Left lobe of liver (tissue), 2 donors: ENCODE measurements around the gene SEMA3B. TPM values are rescaled to one million over a fixed set of nuclear protein-coding genes. Genes with fewer than 3 reads are reported as not detected.
A peak's percentile ranks its signal among the peaks of the same experiment; 100 is the strongest.

ENCODE experiments used
- ATAC-seq: fragments of 200-7000 bp; cut with Tn5 transposase; one replicate; pipeline ENCODE4 v1.9.1; 2020; ENCODE audit warnings: mild to moderate bottlenecking, moderate library complexity
- DNase-seq: peaks from one replicate; pipeline ENCODE4 v3.0.0-alpha.2; 2020; ENCODE audit warnings: low spot score
- total RNA-seq: library from RNA; stranded (reverse); gene quantifications from one replicate; pipeline ENCODE4 v1.2.1, GENCODE V29; 2021
- donor health status: DM: no; HTN: no; CAD: no; lungs with moderate emphysema.
- donor health status: DM: no; HTN: yes; CAD: no.

Gene SEMA3B
- total RNA-seq, 1 donor from 2014 or later = 5.7 TPM

DNA sequence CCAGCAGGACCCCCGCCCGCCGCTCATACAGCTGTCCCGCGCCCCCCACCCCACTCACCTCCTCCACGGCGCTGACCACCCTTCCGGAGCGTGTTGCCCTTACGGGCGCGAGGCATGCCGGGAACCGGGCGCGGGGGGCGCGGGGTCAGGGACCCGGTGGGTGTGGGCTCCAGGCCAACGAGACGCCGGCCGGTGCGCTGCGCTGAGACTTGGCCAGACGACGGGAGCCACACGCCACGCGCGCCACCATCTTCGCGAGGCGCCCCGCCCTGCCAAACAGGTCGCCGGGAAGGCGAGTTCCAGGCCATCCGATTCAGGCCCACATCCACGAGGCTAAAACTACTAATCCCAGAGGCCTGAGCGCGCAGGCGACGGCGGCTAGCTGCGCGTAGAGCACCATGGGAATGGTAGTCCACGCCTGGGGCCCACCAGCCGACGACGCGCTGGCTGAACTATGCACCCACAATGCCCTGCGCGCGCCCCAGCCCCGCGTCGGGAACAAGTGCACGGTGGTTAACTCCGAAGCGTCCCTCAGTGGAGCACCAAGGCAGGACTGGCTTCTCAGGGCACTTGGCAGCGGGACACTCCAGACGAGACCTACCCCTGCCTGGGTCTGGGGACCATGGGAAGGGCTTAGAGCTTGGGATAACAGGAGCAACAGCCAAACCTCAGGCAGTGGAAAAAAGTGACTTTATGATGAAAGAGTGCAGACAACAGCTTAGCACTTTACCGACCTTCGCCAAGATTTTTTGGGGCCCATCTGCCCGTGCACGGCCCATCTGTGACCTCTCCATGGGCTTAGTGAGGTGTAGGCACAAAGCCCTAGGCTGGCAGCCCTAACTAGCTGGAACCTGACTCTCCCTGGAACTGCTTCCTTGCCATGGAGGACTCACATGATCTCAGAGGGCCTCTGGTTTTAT is 23.5 kb downstream of the SEMA3B start, which contains the start of gene IFRD2:
Gene IFRD2 (minus strand): TSS at position 271 of the 920 bp plus-strand sequence. CDS start 155 bp downstream, at position 116.
- peak; percentile 98 for DNase-seq
- peak; percentile 87 for ATAC-seq

DNA sequence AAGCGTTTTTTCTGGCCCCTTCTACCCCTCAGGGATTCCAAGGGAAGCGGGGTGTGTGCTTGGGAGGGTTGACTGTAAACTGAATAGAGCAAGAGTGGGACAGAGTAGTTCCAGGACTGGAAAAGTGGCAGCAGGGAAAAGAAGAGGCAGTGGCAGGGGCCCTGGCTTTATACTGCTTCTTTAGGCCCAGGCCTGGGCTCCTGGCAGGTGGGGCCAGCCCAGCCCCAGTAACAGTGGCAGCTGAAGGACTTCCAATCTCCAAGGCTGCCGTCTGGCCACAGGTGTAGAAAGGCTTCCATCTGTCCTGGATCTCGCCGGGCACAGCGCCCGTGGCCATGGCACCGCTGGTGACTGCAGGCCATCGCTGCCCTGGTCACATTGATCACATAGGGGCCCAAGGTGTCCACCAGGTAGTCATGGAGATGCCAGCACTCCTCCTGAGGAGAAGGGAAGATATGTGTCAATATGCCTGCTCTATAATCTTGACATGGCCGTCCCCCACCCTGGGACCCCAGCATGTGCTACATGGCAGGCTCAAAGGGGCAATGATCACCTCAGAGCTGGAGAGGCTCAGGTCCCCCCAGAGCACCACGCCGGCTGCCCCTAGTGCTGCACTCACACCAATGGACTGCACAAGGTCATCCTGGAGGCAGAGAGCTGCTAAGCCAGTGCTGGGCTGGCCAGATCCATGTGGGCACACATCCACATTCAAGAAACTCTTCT is 24.3 kb downstream of the SEMA3B start:
- no peak for DNase-seq
- ATAC-seq = no peak

GRCh38 chr3:50294089-50294488 is 25.1 kb downstream of the SEMA3B start:
- no peak for DNase-seq

DNA sequence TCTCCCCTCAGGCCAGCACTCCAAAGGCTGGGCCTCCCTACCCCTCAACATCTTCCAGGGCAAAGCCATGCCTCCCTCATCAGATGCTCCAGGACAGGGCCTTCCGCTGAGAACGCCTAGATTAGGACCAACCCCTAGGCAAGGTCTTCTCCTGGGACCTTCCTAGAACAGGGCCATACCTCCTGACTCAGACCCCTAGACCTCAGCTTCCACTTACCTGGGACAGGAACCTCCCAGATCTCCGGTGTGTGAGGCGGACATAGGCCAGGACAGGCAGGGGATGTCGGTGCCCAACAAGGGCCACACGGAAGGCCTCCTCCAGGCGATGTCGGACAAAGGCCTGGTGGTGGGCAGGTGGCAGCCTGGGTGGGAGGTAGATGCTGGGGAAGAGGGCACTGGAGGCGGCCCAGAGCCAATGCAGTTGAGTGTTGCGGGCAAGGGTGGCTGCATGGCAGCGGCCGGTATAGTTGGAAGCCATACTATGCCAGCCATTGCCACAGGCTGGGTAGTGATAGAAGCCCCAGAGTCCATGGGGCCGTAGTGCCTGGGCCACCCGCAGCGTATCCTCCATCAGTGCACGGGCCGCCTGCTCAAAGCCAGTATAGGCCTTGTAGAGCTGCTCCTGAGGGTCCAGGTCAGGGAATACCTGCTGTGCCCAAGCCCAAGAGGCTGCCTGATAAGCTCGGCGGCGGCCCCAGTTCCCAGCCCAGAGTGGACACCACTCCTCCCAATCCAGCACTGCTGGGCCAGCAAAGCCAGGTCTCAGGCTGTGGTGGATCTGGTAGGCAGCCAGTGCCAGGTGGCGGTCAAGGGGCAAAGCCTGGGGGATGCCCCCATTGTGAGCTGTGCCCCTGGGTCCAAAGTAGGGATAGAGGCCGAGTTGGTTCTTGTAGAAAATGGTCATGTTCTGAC is 25.8 kb downstream of the SEMA3B start:
- ATAC-seq = no peak

More at GRCh38 chr3:50294089-50294488, 25.1 kb downstream of the SEMA3B start:
- ATAC-seq = no peak

DNA sequence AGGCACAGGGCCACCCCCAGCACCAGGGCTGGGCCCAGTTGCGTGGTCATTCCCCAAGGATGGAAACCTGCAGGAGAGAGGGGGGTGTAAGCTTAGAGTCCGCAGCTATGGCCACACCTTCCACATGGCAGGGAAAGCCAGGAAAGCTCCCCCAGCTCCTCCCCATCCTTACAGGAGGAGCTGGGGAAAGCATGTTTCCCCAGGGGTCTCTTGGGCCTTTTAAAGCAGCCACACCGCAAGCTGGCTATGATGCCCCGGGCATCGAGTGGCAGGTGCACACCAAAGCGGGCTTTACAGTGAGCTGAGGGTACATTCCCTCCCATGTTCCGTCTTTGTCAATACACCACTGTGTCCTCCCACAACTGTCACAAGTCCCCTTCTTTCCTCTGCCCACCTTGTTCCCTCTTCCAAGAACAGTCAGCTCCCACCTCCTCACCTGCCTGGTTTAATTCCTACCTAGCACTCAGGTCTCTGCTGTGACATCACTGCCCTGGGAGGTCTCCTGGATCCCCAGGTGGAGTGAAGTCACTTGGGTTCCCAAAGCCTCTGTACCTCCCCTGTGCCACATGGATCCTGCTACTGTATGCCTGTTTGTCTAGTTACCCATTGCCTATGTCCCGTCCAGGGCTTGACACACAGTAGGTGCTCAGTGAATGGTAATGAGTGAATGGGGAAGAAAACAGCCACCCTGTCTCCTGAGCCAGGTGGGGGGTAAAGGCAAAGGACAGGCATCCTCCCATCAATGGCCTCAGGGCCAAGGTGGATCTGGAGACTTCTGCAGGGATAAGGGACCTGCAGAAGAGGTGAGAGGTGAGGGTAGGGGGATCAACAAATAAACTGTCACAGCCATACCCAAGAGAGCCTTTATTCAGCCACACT is 26.8 kb downstream of the SEMA3B start:
- ATAC-seq = no peak
- DNase-seq = no peak

More for the DNA sequence above, 25.8 kb downstream of the SEMA3B start:
- no peak for DNase-seq

- DNase-seq = peak; percentile 49
Observed at GRCh38 chr3:50296721-50297383, 27.9 kb downstream of the SEMA3B start.

GRCh38 chr3:50297384-50297775 is 28.4 kb downstream of the SEMA3B start:
- DNase-seq (peak; percentile 61), ATAC-seq (no peak)

More at GRCh38 chr3:50296721-50297383, 27.9 kb downstream of the SEMA3B start:
- ATAC-seq = no peak

DNA sequence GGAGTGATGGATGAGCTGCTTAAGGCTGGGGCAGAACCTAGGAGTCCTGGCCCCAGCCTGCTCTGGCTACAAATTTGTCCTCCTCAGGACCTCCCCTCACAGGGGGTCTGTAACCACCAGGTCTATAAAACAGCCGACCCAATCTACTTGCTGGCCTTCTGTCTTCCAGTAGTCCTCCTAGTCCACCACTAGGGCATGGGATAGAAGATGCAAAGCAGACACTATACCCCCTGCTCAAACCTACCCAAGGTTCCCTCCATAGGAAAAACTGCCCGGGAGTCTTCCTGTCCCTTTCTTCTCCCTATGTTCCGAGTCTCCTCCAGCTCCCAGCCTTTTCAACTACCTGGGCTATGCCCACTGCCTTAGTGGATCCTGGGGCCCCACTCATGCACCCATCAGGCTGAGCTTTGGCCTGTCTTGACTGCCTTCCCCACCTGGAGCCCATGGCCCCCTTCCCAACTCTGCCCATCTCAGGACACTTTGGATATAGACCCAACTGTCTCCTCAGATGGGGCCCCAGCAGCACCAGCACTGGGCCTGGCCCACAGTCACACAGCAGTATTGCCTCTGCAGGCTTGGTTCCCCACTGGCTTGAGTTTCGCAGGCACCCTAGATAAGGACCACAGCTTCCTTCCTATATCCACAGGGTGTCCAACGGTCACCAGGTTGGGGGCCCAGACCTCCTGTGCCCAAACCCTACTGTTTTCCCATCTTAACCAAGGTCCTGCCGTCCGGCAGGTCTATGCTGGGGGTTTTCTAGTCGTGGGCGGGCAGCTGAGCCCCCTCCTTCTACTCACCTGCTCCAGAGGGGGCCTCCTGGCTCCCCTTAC is 29.2 kb downstream of the SEMA3B start:
- DNase-seq = peak; percentile 55
- no peak for ATAC-seq

GRCh38 chr3:50298836-50299637 is 30.1 kb downstream of the SEMA3B start, which contains the start of the genes HYAL3 and NAA80:
Gene HYAL3 (minus strand): TSS chr3:50299405. CDS start chr3:50295602, 3,803 bp downstream.
Gene NAA80 (minus strand): TSS chr3:50299405. CDS start chr3:50297463, 1,942 bp downstream.
- ATAC-seq (peak; percentile 67), DNase-seq (peak; percentile 100)

DNA sequence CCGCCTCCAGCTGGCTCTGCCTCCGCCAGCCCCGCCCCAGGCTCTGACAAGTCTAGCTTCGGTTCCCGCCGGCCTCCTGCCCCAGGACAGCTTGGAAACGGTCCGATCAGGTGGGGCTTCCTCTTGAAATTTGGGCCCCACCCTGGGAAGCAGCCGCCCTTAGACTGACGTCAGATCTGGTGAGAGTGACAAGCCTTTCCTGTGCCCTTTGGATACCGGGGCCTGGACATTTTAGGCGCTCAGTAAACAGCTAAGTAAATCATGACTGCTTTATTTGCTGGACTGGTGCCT is 30.6 kb downstream of the SEMA3B start:
- DNase-seq (no peak), ATAC-seq (no peak)

DNA sequence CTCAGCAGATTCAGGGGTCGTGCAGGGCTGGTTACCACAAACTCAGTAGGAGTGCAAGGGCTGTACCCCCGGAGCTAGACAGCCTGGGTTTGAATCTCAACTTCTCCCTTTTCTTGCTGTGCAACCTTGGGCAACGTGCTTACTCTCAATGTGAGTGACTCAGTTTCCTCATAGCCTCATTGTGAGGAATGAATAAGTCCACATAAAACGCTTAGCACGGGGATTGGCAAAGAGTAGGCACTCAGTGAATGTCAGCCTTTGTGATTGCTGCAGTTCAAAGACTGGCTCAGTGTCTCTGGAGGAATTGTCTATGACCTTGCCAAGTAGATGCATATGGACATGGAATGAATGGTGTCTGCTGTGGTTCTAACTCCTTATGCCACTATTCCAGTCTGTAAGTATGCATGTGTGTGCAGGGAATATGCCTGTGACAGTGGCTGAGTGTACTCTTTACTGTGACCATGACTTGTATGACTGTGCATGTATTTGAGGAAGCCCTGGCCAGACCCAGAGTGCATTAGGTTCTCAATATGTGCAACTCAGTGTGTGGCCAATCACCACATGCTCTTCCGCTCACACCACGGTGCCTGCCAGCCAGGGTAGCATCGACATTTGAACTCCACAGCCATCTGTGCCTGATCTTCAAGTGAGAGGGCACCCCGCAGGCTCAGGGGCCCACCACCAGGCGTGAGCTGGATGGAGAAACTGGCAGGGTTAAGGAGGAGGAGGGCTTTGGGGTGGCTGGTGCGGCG is 31.2 kb downstream of the SEMA3B start:
- DNase-seq (peak; percentile 59), ATAC-seq (no peak)

- no peak for ATAC-seq
- no peak for DNase-seq
Observed at GRCh38 chr3:50300681-50301254, 31.8 kb downstream of the SEMA3B start.

- DNase-seq (peak; percentile 90), ATAC-seq (peak; percentile 45)
Observed at GRCh38 chr3:50302095-50303012, 33.4 kb downstream of the SEMA3B start.

DNA sequence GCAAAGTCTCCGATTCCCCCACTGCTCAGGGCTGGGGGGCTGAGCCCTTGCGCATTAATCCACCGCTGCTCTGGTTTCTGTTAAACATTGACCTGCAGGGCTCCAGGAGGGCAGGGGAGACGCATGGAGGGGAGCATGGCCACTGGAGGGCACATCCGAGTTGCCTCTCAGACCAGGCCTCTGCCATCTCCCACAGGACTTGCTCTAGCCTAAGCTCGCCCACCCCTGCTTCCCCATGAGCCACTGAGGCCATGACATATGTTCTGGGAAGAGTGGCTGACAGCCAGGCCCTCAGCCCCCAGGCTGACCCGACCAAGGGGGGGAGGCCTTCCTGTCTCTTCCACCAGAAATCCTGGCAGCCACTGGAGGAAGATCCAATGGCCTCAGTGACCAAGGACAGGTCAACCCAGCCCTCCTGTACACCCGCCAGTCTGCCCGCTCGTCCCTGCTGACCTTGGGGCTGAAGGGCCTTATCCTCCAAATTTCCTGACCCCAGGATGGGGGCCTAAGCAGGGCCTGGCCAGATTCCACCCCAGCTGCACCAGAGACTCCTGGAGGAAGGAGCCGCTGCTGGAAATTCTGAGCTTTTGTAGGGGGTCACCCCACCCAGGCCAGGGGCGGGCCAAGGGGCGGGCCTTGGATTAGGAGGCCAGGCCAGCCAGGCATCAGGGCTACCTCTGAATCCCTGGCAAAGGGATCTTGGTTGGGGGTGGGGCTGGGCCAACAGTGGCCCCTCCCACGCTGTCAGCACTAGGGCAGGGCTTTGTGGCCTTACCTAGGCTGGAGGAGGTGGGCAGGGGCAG is 34.3 kb downstream of the SEMA3B start, which contains the start of gene HYAL1:
Gene HYAL1 (minus strand): TSS at position 562 of the 803 bp plus-strand sequence. CDS start 618 bp downstream, outside the sequence.
- peak; percentile 97 for DNase-seq
- peak; percentile 64 for ATAC-seq
